ENCODE data around the gene KNTC1. TPM values are rescaled to one million over a fixed set of nuclear protein-coding genes. Genes with fewer than 3 reads are reported as not detected.

KNTC1 gene
- total and polyA plus RNA-seq, 2 of the 13 experiments (the other 11 are each of a cell fraction or from before 2014, with no cell fraction given) = 45.1 to 57.6 TPM

GRCh38 chr12:122489038-122489437 is 38.0 kb upstream of the KNTC1 start (continued):
- TF ChIP-seq DRAP1 (CRISPR knock-in tag; IDR thresholded peaks at IDR 0.05) = peak; percentile 65
- peak; percentile 88; the same call in 1 of the 2 replicates for TF ChIP-seq KDM1A (CRISPR knock-in tag; IDR thresholded peaks at IDR 0.05)
- no peak for TF ChIP-seq SETDB1 (CRISPR knock-in tag; IDR thresholded peaks at IDR 0.05; ENCODE audit: borderline replicate concordance)
- 0 out of 4 replicates have a peak, but pooled peaks of 1 of the 2 experiments have one; percentile 74 for TF ChIP-seq KLF16 (CRISPR knock-in tag; IDR thresholded peaks at IDR 0.05)
- peak; percentile 21; the same call in 1 of the 2 replicates for TF ChIP-seq PATZ1 (CRISPR knock-in tag; IDR thresholded peaks at IDR 0.05)
- TF ChIP-seq SP5 (CRISPR knock-in tag; IDR thresholded peaks at IDR 0.05; ENCODE audit: borderline replicate concordance, low read depth) = peak; percentile 59
- no peak for TF ChIP-seq ZNF407 (CRISPR knock-in tag; IDR thresholded peaks at IDR 0.05; ENCODE audit: not compliant biosample characterization)
- TF ChIP-seq TOPORS (CRISPR knock-in tag; IDR thresholded peaks at IDR 0.05) = 0 out of 2 replicates have a peak, but pooled peaks have one; percentile 57
- TF ChIP-seq JDP2 (CRISPR knock-in tag; IDR thresholded peaks at IDR 0.05; ENCODE audit: borderline replicate concordance) = no peak
- peak; percentile 73; the same call in 1 of the 2 replicates for TF ChIP-seq SNAPC2 (CRISPR knock-in tag; IDR thresholded peaks at IDR 0.05)
- no peak for TF ChIP-seq LRRFIP1 (CRISPR knock-in tag; conservative IDR thresholded peaks at IDR 0.05)
- TF ChIP-seq ZNF12 (CRISPR knock-in tag; IDR thresholded peaks at IDR 0.05) = peak; percentile 55; the same call in 1 of the 2 replicates
- no peak for TF ChIP-seq ZNF282 (IDR thresholded peaks at IDR 0.05; ENCODE audit: partially characterized antibody)
- no peak for TF ChIP-seq ZNF547 (CRISPR knock-in tag; IDR thresholded peaks at IDR 0.05)
- TF ChIP-seq TRIM22 (IDR thresholded peaks at IDR 0.05) = no peak

All from HepG2 (cell line).